ENCODE measurements around the gene GUCY1B1.

Gene GUCY1B1

GRCh38 chr4:155837203-155837796, 78.5 kb downstream of the GUCY1B1 start:
- no peak for DNase-seq
- Histone ChIP-seq H2BK120ac (ENCODE audit: low read depth, low read length) (no peak overlapping the region), H3K36me3 (ENCODE audit: control insufficient read depth in 1 of 2, insufficient read depth in 2 of 2, low read depth in 1 of 2, low read length in 2 of 2) (no peaks in the 10 kb centered on the region), H3K23ac (ENCODE audit: low read length in 2 of 2) (no peak overlapping the region), H4K8ac (ENCODE audit: low read length) (no peak overlapping the region), H3K4ac (ENCODE audit: low read depth in 1 of 2, low read length in 2 of 2) (no peak overlapping the region), H3K27ac (ENCODE audit: low read length, poor library complexity, severe bottlenecking) (no peak overlapping the region), H3K9me3 (ENCODE audit: control insufficient read depth, low read length) (no peaks in the 10 kb centered on the region), H2BK12ac (ENCODE audit: low read length in 2 of 2) (no peak overlapping the region), H3K27me3 (ENCODE audit: control insufficient read depth in 1 of 2, insufficient read depth in 1 of 2, low read length in 2 of 2) (no peaks in the 10 kb centered on the region), H2AK5ac (ENCODE audit: low read length, severe bottlenecking) (no peak overlapping the region), H3K4me1 (ENCODE audit: control insufficient read depth, insufficient read depth, low read depth, low read length) (no peaks in the 10 kb centered on the region), H2BK15ac (ENCODE audit: low read depth, poor library complexity, severe bottlenecking) (no peak overlapping the region), H3K4me2 (ENCODE audit: low read length, poor library complexity, severe bottlenecking) (no peak overlapping the region), H2BK5ac (ENCODE audit: low read depth, low read length, poor library complexity, severe bottlenecking) (no peak overlapping the region), H4K91ac (ENCODE audit: low read length) (no peak overlapping the region), H3K14ac (ENCODE audit: low read length in 2 of 2) (no peak overlapping the region), H3K9ac (ENCODE audit: low read length) (no peak overlapping the region), H2AFZ (ENCODE audit: low read depth, low read length) (no peak overlapping the region), H3K18ac (ENCODE audit: low read depth in 1 of 2, low read length in 2 of 2) (peak overlapping the region in 1 of 2 experiments; percentile 40), H3K79me1 (replicated peaks; ENCODE audit: low read length, poor library complexity, severe bottlenecking) (no peaks in the 10 kb centered on the region), H3K4me3 (ENCODE audit: insufficient read depth in 1 of 2, low read depth in 1 of 2, low read length in 2 of 2) (no peak overlapping the region)
- 73% methylated on average over 1 of the region's 1 CpG for WGBS

GRCh38 chr4:155842080-155842479, 83.3 kb downstream of the GUCY1B1 start:
- DNase-seq: peak; percentile 1
- H2AK5ac ChIP-seq (ENCODE audit: low read length, severe bottlenecking): no peak overlapping the region
- no peak overlapping the region for H2AFZ ChIP-seq (ENCODE audit: low read depth, low read length)
- no peak overlapping the region for H3K23ac ChIP-seq (ENCODE audit: low read length in 2 of 2)
- H3K27ac ChIP-seq (ENCODE audit: low read length, poor library complexity, severe bottlenecking): no peak overlapping the region
- no peak overlapping the region for H2BK5ac ChIP-seq (ENCODE audit: low read depth, low read length, poor library complexity, severe bottlenecking)
- H3K4me2 ChIP-seq (ENCODE audit: low read length, poor library complexity, severe bottlenecking): no peak overlapping the region
- no peaks in the 10 kb centered on the region for H3K27me3 ChIP-seq (ENCODE audit: control insufficient read depth in 1 of 2, insufficient read depth in 1 of 2, low read length in 2 of 2)
- H3K18ac ChIP-seq (ENCODE audit: low read depth in 1 of 2, low read length in 2 of 2): no peak overlapping the region
- H2BK15ac ChIP-seq (ENCODE audit: low read depth, poor library complexity, severe bottlenecking): no peak overlapping the region
- H2BK120ac ChIP-seq (ENCODE audit: low read depth, low read length): no peak overlapping the region
- H2BK12ac ChIP-seq (ENCODE audit: low read length in 2 of 2): no peak overlapping the region
- no peaks in the 10 kb centered on the region for H3K4me1 ChIP-seq (ENCODE audit: control insufficient read depth, insufficient read depth, low read depth, low read length)
- no peak overlapping the region for H3K14ac ChIP-seq (ENCODE audit: low read length in 2 of 2)
- H3K79me1 ChIP-seq (replicated peaks; ENCODE audit: low read length, poor library complexity, severe bottlenecking): no peaks in the 10 kb centered on the region
- H3K4me3 ChIP-seq (ENCODE audit: insufficient read depth in 1 of 2, low read depth in 1 of 2, low read length in 2 of 2): no peak overlapping the region
- H4K91ac ChIP-seq (ENCODE audit: low read length): no peak overlapping the region
- H3K4ac ChIP-seq (ENCODE audit: low read depth in 1 of 2, low read length in 2 of 2): no peak overlapping the region
- no peak overlapping the region for H3K9ac ChIP-seq (ENCODE audit: low read length)
- no peak overlapping the region for H4K8ac ChIP-seq (ENCODE audit: low read length)
- H3K9me3 ChIP-seq (ENCODE audit: control insufficient read depth, low read length): no peaks in the 10 kb centered on the region
- no peaks in the 10 kb centered on the region for H3K36me3 ChIP-seq (ENCODE audit: control insufficient read depth in 1 of 2, insufficient read depth in 2 of 2, low read depth in 1 of 2, low read length in 2 of 2)

GRCh38 chr4:155846929-155847328, 88.1 kb downstream of the GUCY1B1 start:
- Histone ChIP-seq H3K27me3 (ENCODE audit: control insufficient read depth in 1 of 2, insufficient read depth in 1 of 2, low read length in 2 of 2) (no peaks in the 10 kb centered on the region), H3K23ac (ENCODE audit: low read length in 2 of 2) (no peak overlapping the region), H2BK5ac (ENCODE audit: low read depth, low read length, poor library complexity, severe bottlenecking) (no peak overlapping the region), H3K9me3 (ENCODE audit: control insufficient read depth, low read length) (no peaks in the 10 kb centered on the region), H3K9ac (ENCODE audit: low read length) (no peak overlapping the region), H2BK12ac (ENCODE audit: low read length in 2 of 2) (no peak overlapping the region), H2BK15ac (ENCODE audit: low read depth, poor library complexity, severe bottlenecking) (no peak overlapping the region), H3K18ac (ENCODE audit: low read depth in 1 of 2, low read length in 2 of 2) (no peak overlapping the region), H3K27ac (ENCODE audit: low read length, poor library complexity, severe bottlenecking) (no peak overlapping the region), H2AFZ (ENCODE audit: low read depth, low read length) (no peak overlapping the region), H3K36me3 (ENCODE audit: control insufficient read depth in 1 of 2, insufficient read depth in 2 of 2, low read depth in 1 of 2, low read length in 2 of 2) (no peaks in the 10 kb centered on the region), H2BK120ac (ENCODE audit: low read depth, low read length) (no peak overlapping the region), H3K4me1 (ENCODE audit: control insufficient read depth, insufficient read depth, low read depth, low read length) (no peaks in the 10 kb centered on the region), H2AK5ac (ENCODE audit: low read length, severe bottlenecking) (no peak overlapping the region), H3K79me1 (replicated peaks; ENCODE audit: low read length, poor library complexity, severe bottlenecking) (no peaks in the 10 kb centered on the region), H3K4ac (ENCODE audit: low read depth in 1 of 2, low read length in 2 of 2) (no peak overlapping the region), H3K4me3 (ENCODE audit: insufficient read depth in 1 of 2, low read depth in 1 of 2, low read length in 2 of 2) (no peak overlapping the region), H4K8ac (ENCODE audit: low read length) (no peak overlapping the region), H3K14ac (ENCODE audit: low read length in 2 of 2) (no peak overlapping the region), H4K91ac (ENCODE audit: low read length) (no peak overlapping the region), H3K4me2 (ENCODE audit: low read length, poor library complexity, severe bottlenecking) (no peak overlapping the region)
- DNase-seq: no peak

GRCh38 chr4:155849042-155849441, 90.2 kb downstream of the GUCY1B1 start:
- Histone ChIP-seq H3K18ac (ENCODE audit: low read depth in 1 of 2, low read length in 2 of 2) (no peak overlapping the region), H3K4me1 (ENCODE audit: control insufficient read depth, insufficient read depth, low read depth, low read length) (no peaks in the 10 kb centered on the region), H2BK12ac (ENCODE audit: low read length in 2 of 2) (no peak overlapping the region), H3K14ac (ENCODE audit: low read length in 2 of 2) (no peak overlapping the region), H3K36me3 (ENCODE audit: control insufficient read depth in 1 of 2, insufficient read depth in 2 of 2, low read depth in 1 of 2, low read length in 2 of 2) (no peaks in the 10 kb centered on the region), H3K4ac (ENCODE audit: low read depth in 1 of 2, low read length in 2 of 2) (no peak overlapping the region), H2AK5ac (ENCODE audit: low read length, severe bottlenecking) (no peak overlapping the region), H3K4me2 (ENCODE audit: low read length, poor library complexity, severe bottlenecking) (no peak overlapping the region), H2BK5ac (ENCODE audit: low read depth, low read length, poor library complexity, severe bottlenecking) (no peak overlapping the region), H3K27ac (ENCODE audit: low read length, poor library complexity, severe bottlenecking) (no peak overlapping the region), H4K8ac (ENCODE audit: low read length) (no peak overlapping the region), H2BK15ac (ENCODE audit: low read depth, poor library complexity, severe bottlenecking) (no peak overlapping the region), H2BK120ac (ENCODE audit: low read depth, low read length) (no peak overlapping the region), H3K23ac (ENCODE audit: low read length in 2 of 2) (no peak overlapping the region), H3K4me3 (ENCODE audit: insufficient read depth in 1 of 2, low read depth in 1 of 2, low read length in 2 of 2) (no peak overlapping the region), H3K27me3 (ENCODE audit: control insufficient read depth in 1 of 2, insufficient read depth in 1 of 2, low read length in 2 of 2) (no peaks in the 10 kb centered on the region), H3K9me3 (ENCODE audit: control insufficient read depth, low read length) (no peaks in the 10 kb centered on the region), H4K91ac (ENCODE audit: low read length) (no peak overlapping the region), H2AFZ (ENCODE audit: low read depth, low read length) (no peak overlapping the region), H3K79me1 (replicated peaks; ENCODE audit: low read length, poor library complexity, severe bottlenecking) (no peaks in the 10 kb centered on the region), H3K9ac (ENCODE audit: low read length) (no peak overlapping the region)
- no peak for DNase-seq
- 86% methylated on average over 4 of the region's 4 CpGs for WGBS
